Stimulated activated CD8-positive, alpha-beta memory T cell treated with anti-CD3 and anti-CD28 coated beads, Interleukin-2, amount 100 ng/mL, for 48 hours (primary cell): ENCODE results near the gene GAS1.

ENCODE experiments used
- DNase-seq, 2 donors: peaks; one replicate each; pipeline ENCODE4 v3.0.0-alpha.2; 2020; ENCODE audit warnings: low read depth in 2 of 2

The GAS1 gene, protein sequence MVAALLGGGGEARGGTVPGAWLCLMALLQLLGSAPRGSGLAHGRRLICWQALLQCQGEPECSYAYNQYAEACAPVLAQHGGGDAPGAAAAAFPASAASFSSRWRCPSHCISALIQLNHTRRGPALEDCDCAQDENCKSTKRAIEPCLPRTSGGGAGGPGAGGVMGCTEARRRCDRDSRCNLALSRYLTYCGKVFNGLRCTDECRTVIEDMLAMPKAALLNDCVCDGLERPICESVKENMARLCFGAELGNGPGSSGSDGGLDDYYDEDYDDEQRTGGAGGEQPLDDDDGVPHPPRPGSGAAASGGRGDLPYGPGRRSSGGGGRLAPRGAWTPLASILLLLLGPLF

DNA sequence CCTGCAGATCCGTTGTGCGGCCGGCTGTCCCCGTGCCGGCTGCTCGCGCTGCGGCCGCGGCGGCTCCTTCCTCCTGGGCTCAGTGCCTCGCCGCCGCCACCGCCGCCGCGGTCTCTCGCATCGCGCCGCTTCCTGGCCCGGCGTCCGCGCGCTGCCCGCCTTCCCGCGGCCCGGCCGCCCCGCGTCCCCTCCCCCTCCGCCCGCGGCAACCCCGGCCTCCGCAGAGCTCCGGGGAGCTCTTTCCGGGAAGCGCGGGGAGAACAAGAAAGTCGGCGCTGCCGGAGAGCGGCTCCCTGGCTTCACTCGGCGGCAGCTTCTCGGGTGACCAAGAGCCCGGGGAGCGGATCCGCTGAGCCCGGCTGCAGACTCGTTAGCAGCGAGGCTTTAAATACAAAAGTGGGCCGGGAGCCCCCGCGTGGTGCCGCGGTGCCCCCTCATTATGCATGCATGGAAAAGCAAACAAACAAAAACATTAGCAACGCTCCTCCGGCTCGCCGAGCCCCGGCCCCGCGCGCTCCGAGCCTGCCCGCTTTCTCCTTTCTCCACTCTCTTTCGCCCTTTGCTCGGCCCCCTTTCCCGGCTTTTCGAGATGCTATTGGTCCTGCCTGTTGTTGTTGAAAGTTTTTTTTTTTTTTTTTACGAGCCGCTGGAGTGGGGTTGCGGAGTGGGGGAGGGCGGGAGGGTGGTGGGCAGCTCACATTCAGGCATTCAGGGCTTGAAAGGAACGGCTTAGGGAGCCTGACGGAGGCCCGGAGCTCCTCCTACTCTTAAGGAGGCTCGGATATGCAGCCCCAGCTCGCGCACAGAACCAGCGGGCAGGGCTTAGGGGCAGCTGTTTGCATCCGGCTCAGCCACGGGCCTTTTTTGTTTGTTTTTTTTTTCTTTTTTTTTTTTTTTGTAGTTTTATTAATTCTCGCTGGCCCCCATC, at the start of gene GAS1:
GAS1 (minus strand) TSS at position 361 of the 928 bp plus-strand sequence. CDS start 727 bp downstream, outside the sequence.
- DNase-seq, result peak; percentile 33 to 39

DNA sequence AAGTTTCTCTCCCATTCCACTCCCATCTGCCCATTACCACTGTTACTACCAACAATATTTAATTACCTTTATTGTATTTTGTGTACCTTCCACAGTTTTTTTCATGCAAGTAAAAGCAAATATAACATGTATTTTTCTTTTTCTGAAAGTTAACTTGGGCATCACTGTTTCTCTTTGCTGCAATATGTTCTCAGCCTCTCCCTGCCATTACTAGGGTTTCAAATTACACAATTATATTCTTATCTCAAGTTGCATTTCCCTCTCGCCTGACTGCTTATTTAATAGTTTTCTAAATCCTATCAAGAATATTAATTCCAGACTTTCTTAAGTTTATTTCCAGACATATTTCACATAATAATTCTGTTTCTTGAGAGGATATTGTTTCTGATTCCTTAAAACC, 46.9 kb upstream of the GAS1 start:
- no peak for DNase-seq

DNA sequence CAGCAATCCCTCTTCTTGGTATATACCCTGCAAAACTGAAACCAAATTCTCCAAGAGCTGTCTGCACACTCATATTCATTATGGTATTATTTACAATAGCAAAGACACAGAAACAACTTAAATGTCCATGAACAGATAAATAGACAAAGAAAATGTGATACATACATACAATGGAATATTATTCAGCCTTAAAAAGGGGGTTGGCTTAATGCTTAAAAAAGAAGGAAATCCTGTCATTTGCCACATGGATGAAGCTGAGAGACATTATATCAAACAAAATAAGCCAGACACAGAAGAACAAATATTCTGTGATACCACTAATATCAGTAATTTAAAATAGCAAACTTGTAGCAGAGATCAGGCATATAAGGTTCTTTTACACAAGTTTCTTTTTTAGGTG, 46.5 kb upstream of the GAS1 start:
- DNase-seq, result no peak

DNA sequence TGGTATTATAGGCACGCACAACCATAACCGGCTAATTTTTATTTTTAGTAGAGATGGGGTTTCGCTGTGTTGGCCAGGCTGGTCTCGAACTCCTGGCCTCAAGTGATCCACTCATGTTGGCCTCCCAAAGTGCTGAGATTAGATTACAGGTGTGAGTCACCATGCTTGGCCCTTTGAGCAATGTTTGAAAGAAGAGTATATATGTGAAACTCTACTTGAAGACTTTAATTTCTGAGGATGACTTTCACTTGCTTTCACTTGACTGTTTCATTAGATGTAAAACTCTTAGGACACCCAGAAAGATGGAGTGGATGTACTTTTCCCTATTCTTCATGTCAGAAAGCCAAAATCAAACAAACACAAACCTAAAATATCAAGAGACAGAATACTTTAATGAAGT, 43.8 kb upstream of the GAS1 start:
- no peak for DNase-seq

DNA sequence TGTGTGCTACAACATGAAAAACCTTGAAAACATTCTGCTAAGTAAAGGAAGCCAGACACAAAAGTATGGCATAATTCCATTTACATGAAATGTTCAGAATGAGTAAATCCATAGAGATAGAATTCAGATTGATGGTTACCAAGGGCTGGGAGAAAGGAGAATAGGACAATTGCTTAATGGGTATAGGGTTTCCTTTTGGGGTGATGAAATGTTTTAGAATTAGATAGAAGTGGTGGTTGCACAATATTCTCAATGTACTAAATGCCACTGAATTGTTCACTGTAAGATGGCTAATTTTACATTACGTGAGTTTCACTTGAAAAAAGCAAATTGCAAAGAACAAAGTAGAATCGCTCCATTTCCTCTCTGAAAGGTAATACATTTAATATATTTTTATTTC, 43.0 kb upstream of the GAS1 start:
- DNase-seq, result no peak

DNA sequence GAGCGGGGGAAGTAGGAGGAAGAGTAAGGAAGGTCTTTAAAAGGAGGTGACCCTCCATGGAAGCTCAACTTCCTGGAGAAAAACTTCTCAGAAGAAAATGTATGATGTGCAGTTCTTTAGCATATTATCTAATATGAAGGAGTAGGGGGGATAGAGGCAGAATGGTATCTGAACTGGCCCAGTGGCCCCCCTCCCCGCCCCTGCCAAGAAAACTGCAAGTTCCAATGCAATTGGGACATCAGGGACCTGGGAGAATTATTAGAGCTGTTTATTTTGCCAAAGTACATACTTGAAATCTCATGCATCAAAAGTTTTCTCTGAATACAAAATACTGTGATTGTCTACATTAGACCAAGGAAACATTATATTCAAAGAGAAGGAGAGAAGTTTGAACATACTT, 40.6 kb upstream of the GAS1 start:
- no peak for DNase-seq

DNA sequence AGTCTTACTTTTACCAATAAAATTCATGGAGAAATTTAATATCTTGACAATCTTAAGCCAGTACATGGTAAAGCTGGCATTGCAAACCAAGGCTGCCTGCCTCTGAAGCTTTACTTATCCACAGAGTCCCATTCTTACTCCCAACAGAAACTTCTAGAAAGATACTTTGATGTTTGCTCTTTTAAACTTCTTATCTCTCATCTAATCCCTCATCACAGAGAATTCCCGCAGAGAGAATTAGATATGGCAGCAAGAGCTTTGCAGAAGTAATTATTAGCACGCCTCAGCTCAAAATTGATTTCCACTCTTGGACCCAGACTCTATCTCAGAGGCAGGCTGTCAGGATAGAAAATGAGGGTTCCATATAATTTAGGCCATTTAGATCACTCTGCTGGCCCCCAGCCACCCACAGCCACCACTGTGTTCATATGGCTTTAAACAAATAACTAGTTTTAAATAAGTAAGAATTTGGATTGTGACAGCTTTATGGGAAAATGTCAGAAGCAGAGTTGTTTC, 37.9 kb upstream of the GAS1 start:
- no peak for DNase-seq

DNA sequence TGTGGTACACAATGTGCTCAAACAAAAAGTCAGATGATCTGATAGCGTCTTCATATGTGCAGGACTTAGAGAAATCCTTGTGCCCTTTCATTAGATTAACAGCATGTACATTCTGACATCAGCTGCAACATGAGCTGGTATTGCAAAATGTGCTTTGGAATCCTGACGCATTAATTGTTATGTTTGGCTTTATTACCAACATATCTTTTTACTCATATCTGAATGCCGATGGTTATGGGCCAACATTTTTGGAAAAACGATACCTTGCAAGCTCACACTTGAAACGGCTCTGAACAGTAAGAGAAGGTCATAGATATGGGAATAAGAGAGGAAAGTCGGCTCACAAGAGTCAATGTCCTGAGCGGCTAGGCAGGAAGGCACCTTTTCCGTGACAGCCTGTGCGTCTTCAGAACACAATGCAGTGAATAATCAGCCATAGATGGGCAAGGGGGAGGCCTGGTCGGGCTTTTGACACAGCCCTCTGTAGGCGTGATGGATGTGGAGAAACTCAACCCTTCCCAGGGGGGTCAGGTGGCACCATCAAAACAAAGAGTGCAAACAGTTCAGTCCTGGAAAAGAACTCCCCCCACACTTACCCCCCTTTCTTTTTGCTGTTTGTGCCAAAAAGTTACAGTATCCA, 36.4 kb upstream of the GAS1 start:
- DNase-seq, result no peak

DNA sequence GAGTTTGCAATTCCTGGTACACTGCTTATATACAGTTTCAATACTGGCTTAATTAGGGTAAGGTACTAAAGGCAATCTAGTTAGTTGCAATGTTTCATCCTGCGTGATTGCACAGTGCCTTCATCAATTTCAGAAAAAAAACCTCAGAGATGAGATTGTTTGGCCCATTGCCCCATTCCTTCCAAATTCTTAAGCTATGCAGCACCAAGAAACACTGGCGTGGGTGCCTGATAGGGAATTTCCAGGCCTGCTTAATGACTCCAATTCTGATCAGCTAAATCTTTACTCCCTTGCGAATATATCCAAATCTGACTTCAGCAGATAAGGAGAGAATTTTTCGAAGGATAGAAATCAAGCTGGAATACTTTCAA, 35.9 kb upstream of the GAS1 start:
- DNase-seq, result no peak

DNA sequence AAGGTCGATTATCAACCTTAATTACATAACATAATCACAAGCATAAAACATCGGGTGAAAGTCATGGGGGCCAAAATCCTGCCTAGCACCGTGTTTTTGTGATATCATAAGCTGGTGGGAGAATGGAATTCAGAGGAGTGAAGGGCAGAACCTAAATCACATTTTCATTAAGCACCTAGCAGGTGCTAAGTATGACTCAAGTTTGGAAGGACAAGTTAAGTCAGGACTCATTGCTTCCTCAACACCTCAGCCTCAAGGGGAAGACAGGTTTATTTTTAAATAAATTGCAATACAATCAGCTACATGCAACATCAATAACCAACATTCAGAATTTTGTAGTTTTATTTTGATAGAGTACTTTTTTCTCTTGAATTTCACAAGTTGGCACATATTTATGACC, 33.5 kb upstream of the GAS1 start:
- DNase-seq, result no peak

DNA sequence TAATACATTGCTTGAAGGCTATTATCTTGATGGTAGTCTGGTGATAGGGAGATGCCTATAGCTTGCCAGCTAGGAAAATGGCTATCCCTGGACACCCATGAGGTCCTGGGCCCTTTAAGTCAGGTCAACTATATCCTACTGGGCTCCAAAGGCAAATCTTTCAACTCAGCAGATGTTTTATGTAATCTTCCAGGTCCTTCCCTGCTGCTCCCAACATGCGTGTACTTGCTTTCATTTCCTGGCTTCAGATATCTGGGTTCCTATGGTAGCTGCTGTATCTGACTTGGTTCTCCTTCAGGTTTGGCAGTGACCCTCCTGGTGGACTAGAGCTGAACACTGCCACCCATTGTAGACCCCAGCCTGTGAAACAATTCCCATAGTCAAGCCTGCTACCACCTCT, 32.4 kb upstream of the GAS1 start:
- DNase-seq, result no peak

DNA sequence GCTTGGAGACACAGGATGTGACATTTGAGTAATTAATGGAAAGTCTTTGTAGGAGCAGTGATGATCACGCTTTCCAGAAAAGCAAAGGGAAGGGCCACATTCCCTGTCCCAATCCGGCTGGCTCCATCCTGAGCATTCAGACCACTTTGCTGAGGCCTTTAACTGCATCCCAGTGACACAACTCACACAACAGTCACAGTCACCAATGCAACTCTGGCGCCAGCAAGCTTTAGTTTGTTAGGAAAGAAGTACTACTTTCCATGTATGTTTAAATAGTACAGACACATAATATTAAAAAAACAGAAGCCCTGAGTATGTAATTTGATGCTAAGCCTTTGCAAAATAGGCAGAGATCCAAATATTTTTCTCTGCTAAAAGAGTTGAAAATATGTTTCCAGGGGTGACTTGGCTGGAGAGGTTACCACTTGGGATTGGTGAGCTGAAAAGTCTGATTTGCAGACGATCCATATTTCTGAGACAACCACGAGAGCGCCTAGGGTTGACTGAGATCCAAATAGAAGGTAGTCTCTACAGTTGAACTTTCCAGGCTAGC, 31.7 kb upstream of the GAS1 start:
- DNase-seq, result no peak

DNA sequence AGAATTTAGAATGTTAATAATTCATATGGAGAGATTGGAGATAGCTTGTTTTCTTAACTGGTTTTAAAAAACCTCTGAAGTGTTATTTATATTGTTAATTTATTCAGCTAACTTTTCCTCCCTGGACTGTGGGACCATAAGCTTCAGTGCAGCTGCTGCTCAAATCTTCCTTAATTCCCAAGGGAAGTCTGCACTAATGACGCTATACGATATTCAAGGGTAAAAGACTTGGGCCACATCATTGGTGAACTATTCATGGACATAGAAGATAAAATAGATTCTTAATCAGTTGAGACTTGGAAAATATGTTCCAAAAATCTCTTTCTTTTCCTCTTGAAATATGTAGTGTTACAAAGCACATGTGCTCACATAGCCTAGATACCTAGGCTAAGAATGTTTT, 31.1 kb upstream of the GAS1 start:
- no peak for DNase-seq

DNA sequence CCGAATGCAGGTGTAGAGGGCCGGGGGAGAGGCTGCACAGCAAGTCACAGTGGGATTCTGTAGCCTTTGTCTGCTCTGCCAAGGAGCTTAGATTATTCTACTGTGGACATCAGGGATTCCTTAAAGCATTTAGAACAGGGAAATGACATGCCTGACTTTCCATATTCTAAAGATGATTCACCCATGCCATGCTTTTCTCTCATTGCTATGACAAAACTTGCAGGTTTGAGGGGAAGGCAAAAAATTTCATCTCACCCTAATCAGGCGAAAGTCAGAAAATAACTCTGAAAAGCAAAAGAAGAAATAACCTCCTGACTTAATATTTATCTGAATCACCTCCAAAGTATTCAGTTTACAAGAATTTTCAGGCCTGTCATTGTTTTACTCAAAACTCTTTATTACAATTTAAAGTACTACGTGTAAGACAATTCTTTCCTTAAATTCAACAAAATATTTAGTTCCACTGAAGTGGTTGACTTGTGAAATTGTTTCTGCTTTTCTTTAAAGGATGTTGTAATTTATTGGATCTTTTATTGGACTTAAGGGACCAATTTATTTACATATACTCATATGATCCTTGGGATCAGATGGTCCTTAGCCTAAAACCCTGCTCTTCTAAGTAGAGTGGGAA, 30.0 kb upstream of the GAS1 start:
- DNase-seq, result no peak

DNA sequence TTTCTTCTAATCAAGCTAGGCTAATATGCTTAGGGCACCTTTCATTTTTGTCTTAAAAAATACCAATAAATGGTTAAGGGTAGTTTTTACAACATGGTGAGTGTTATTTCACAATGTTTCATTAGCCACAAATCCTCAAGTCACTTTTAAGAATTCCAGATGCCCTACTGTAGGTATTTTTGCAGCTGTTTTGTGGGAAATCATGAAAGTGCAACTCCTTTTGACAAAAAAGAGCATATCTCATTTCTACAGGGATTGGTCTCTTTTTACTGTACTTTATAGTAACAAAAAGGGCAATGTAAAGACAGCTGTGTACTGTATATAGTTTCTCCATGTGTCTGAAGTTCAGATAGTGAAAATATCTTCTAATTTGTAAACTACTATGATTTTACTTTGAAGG, 28.3 kb upstream of the GAS1 start:
- no peak for DNase-seq

DNA sequence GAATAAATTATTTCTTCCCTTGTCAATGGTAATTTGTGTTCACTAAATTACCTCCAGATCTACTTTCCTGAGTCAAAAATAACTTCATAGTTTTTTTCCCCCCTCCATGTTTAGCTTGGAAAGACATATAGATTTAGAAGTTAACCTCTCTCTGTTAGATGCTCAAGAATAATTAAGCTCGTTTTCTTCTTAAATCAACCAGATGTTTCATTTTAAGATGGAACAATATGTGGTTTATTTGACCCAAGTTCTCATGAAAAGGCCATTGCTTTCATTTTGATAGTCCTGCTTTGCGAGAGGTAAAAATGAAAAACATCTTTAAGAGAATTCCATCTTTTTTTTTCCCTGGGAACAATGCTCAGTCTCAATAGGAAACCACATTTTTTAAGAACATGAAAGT, 27.7 kb upstream of the GAS1 start:
- no peak for DNase-seq

DNA sequence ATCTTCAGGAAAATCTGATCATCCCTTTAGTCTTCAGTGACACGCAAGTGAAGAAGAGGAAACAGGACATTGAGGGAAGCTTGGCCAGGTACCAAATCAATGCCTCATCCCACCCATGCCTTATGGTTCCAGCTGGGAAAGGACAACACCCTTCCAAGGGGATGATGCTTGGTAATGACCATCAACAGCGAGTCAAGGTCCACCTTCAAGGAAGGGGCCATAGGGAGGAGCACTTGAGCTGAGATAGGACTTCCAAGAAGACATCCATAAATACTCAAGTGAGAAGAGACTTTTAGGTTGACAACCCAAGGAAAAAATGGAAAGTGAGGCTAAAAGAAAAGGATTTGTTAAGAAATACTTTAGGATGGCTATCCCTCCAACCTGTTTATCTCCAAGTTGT, 27.1 kb upstream of the GAS1 start:
- no peak for DNase-seq

DNA sequence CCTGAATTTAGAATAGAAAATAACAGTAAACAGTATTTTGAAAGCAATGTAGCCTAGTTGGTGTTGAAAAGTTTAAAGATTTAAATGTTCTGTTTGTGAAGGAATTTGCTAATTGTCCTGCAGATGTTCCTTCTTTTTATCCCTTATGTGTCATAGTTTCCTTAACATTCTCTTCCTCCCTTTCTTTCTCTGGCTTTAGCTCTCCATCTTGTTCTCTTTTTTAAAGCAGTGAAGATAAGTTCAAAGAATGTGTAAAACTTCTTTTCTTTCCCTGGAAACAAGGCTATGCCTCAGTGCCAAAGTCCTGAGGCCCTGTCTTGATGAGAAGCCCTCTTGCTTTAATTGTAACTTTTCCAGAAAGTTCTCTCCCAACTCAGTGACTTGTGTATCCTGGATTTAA, 24.4 kb upstream of the GAS1 start:
- no peak for DNase-seq

DNA sequence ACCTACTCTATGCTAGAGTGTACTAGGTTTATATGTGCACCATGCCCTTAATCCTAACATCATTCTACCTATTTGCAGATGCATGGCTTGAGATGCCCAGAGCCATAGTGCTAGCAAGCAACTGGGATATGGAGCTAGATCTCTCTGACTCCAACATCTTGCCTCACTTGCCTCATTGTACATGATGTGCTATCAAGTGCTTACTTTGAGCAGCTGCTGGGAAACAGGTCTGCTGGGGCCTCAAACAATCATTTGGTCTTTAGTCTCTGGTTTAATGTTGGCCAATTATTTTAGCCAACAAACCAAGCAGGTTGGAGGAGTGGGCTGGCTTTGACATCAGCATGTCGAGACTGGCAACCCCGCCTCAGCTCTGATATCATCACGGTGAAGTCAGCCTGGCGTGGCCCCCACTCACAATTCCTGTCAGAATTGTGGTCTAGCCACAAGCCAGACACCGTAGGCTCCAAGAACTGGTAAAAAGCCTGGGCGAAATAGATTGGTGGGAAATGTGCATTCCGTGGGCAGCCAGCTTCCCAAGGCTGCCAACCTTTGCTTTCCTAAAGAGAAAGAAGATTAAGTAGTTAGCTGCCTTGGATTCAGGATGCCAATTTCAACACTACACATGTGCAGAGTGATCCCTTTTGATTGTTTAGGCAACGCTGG, 21.1 kb upstream of the GAS1 start:
- DNase-seq, result no peak

DNA sequence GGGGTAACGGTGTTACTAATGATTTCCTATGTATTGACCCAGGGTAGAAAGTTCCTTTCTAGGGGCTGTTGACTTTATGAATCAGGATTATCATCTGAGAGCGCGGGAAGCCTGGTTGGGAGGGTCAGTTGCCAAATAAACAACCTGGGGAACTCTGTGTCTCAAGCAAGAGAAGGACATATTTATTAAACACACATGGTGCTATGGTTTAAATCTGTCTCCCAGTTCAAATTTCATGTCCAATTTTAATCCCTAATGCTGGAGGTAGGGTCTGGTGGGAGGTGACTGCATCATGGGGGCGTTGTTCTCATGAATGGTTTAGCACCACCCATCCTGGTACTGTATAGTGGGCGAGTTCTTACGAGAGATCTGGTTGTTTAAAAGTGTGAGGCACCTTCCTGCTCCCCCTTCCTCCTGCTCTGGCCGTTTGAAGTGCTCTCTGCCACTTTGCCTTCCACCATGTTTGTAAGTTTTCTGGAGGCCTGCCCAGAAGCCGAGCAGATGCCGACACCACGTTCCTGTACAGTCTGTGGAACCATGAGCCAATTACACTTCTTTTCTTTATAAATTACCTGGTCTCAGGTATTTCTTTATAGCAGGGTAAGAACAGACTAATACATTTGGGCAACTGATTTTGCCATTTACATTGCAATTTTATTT, 19.7 kb upstream of the GAS1 start:
- no peak for DNase-seq
